ENCODE data around the gene AREG. TPM values are rescaled to one million over a fixed set of nuclear protein-coding genes. Genes with fewer than 3 reads are reported as not detected.

The AREG gene
- total and polyA plus RNA-seq, 11 donors: 0.27 to 49.6 (median 1.9) TPM

DNA sequence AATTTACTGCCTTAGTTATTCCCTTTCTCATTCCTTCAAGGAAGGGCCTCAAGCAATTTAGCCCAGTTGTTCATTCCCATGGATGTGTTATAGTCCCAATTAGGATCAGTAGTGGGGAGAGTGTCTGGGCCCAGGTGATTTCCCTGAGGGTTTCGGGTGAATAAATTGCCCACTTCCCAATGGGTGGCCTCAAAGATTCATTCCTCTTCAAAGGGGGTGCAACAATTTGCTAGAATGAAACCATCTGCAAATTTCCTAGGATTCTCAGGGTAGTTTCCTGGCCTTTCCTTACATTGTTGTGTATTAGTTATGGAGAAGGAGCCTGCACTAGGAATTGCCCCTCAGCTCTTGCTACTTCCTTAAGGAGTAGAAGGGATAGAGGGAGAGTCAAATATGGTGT lies 6.3 kb upstream of the AREG start:
- Histone ChIP-seq H3K4me3 (no peak overlapping the region), H3K36me3 (no peaks in the 10 kb centered on the region), H3K4me1 (no peaks in the 10 kb centered on the region), H3K27me3 (no peaks in the 10 kb centered on the region), H3K27ac (no peak overlapping the region), H3K9me3 (no peaks in the 10 kb centered on the region)
- 93 to 95% (median 94%) methylated on average over 1 of the region's 1 CpG for WGBS, 4 donors
- intact Hi-C loops (cut with DNase I): no loop called here
- TF ChIP-seq, protein P1, sequence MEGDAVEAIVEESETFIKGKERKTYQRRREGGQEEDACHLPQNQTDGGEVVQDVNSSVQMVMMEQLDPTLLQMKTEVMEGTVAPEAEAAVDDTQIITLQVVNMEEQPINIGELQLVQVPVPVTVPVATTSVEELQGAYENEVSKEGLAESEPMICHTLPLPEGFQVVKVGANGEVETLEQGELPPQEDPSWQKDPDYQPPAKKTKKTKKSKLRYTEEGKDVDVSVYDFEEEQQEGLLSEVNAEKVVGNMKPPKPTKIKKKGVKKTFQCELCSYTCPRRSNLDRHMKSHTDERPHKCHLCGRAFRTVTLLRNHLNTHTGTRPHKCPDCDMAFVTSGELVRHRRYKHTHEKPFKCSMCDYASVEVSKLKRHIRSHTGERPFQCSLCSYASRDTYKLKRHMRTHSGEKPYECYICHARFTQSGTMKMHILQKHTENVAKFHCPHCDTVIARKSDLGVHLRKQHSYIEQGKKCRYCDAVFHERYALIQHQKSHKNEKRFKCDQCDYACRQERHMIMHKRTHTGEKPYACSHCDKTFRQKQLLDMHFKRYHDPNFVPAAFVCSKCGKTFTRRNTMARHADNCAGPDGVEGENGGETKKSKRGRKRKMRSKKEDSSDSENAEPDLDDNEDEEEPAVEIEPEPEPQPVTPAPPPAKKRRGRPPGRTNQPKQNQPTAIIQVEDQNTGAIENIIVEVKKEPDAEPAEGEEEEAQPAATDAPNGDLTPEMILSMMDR (IDR thresholded peaks at IDR 0.05): no peak
- TF ChIP-seq POLR2A (IDR thresholded peaks at IDR 0.05): no peak
- DNase-seq (no peak), ATAC-seq (no peak)

DNA sequence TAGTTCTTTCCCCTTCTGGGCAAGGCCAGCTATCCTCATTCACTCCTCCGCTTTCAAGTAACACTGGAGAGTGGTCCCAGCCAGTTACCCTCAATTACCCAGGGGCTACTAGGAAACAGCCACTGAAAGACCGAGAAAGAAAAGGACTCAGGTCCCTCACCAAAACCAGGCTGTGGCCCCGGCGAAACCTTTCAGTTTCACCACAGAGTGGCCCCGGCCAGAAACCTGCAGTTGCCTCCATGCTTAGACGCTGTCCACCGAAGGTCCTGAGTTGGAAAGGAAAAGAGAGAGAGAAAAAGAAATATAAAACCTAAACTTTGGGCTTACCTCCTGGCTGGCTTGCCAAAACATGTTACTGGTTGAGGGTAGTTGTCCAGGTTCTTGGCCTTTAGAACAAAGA lies 5.0 kb upstream of the AREG start:
- WGBS, 4 donors: 97 to 99% (median 97%) methylated on average over 6 to 7 of the region's 7 CpGs
- intact Hi-C loops (cut with DNase I): loop anchor here in 1 of 10 donors (10.0 kb wide), 1 partner anchor 65 kb away; no protein-coding TSS in a partner anchor

DNA sequence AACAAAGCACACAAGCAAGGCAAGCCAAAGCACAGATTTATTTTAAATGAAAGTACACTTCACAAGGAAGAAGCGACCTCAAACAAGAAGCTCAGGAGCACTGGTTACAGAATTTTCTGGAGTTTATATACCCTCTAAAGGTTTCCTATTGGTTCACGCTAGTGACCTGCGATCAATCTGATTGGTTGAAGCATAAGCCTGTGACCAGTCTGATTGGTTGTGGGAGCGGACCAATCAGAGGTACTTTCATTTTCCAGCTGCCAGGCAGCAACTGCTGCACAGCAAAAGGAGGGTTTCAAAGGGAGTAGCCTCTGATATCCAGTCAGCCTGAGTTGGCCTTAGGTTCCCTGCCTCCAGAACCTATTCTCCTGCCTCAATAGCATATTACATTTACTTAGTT lies 4.6 kb upstream of the AREG start:
- intact Hi-C loops (cut with DNase I): loop anchor here in 1 of 10 donors (10.0 kb wide), 1 partner anchor 66 kb away; no protein-coding TSS in a partner anchor
- Histone ChIP-seq H3K27me3 (no peaks in the 10 kb centered on the region), H3K9me3 (no peaks in the 10 kb centered on the region), H3K4me1 (peaks cover 0 to 12% (median 0%) of the 10 kb centered on the region in 12 donors), H3K36me3 (no peaks in the 10 kb centered on the region), H3K4me3 (no peak overlapping the region), H3K27ac (no peak overlapping the region)
- ATAC-seq: no peak
- TF ChIP-seq POLR2A (IDR thresholded peaks at IDR 0.05): no peak
- TF ChIP-seq, protein P1 (IDR thresholded peaks at IDR 0.05): no peak
- 71 to 97% (median 87%) methylated on average over 4 of the region's 4 CpGs for WGBS, 4 donors
- no peak for DNase-seq

More for the DNA sequence above, 5.0 kb upstream of the AREG start:
- Histone ChIP-seq H3K4me3 (no peak overlapping the region), H3K9me3 (no peaks in the 10 kb centered on the region), H3K4me1 (peaks cover 0 to 9% (median 0%) of the 10 kb centered on the region in 12 donors), H3K36me3 (no peaks in the 10 kb centered on the region), H3K27me3 (no peaks in the 10 kb centered on the region), H3K27ac (no peak overlapping the region)
- TF ChIP-seq POLR2A (IDR thresholded peaks at IDR 0.05): no peak
- TF ChIP-seq, protein P1 (IDR thresholded peaks at IDR 0.05): no peak
- DNase-seq (no peak), ATAC-seq (no peak)

DNA sequence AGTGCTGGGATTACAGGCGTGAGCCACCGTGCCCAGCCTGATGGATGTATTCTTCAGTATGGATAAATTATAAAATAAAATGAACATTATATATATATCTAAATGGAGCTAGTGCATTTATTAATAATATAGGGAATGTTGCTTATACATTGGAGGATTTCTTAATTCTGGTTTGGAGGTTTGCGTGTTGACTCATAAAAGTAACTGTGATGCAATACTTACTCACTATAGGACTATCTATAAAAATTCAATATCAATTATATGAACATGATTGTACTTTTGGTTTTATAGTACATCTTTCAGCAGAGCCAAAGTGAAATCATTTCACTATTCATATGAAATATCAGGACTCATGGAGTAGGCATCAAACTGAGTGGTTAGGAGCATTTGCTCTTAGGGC lies 3.2 kb upstream of the AREG start:
- ATAC-seq: no peak
- Histone ChIP-seq H3K4me1 (peaks cover 0 to 15% (median 0%) of the 10 kb centered on the region in 12 donors), H3K9me3 (no peaks in the 10 kb centered on the region), H3K4me3 (no peak overlapping the region), H3K36me3 (no peaks in the 10 kb centered on the region), H3K27me3 (no peaks in the 10 kb centered on the region), H3K27ac (no peak overlapping the region)
- intact Hi-C loops (cut with DNase I): loop anchor here in 1 of 10 donors (10.0 kb wide), 1 partner anchor 67 kb away; no protein-coding TSS in a partner anchor
- no peak for DNase-seq
- 95 to 96% (median 96%) methylated on average over 3 of the region's 3 CpGs for WGBS, 4 donors
- TF ChIP-seq, protein P1 (IDR thresholded peaks at IDR 0.05): no peak
- no peak for TF ChIP-seq POLR2A (IDR thresholded peaks at IDR 0.05)
